ENCODE results near the gene DNTT.

Gene DNTT

GRCh38 chr10:96387161-96387560 is 82.9 kb downstream of the DNTT start:
- DNase-seq, result no peak

- no peak for DNase-seq
Observed at GRCh38 chr10:96387601-96388000, 83.4 kb downstream of the DNTT start.

Measured in NCI-H1694 (cell line).